Endodermal cell (in vitro differentiated cells): ENCODE results near the gene FREM3. TPM values are rescaled to one million over a fixed set of nuclear protein-coding genes. Genes with fewer than 3 reads are reported as not detected.

Experiments used
- DNase-seq: peaks from one replicate; pipeline ENCODE4 v3.0.0-alpha.2; 2017
- H3K27ac ChIP-seq: 2 replicates; pipeline ENCODE4 v1.5.1; 2013; ENCODE audit warnings: mild to moderate bottlenecking, low read depth, low read length, moderate library complexity
- H3K27me3 ChIP-seq: 2 replicates; pipeline ENCODE4 v1.6.1; 2013; ENCODE audit warnings: mild to moderate bottlenecking, low read length, moderate library complexity; ENCODE audit not compliant: insufficient read depth, control insufficient read depth, poor library complexity, severe bottlenecking
- H3K36me3 ChIP-seq: 2 replicates; pipeline ENCODE4 v1.7.0; 2013; ENCODE audit warnings: mild to moderate bottlenecking, low read length, moderate library complexity; ENCODE audit not compliant: control insufficient read depth, insufficient read depth
- H3K4me1 ChIP-seq: one replicate; pipeline ENCODE4 v1.7.0; 2013; ENCODE audit warnings: low read length; ENCODE audit not compliant: control insufficient read depth, insufficient read depth
- H3K4me3 ChIP-seq: 2 replicates; pipeline ENCODE4 v1.5.1; 2013; ENCODE audit warnings: mild to moderate bottlenecking, low read length, moderate library complexity
- H3K9ac ChIP-seq: 2 replicates; pipeline ENCODE4 v1.6.1; 2013; ENCODE audit warnings: mild to moderate bottlenecking, low read length, moderate library complexity; ENCODE audit not compliant: poor library complexity, severe bottlenecking; ENCODE audit errors: extremely low read depth
- H3K9me3 ChIP-seq: 2 replicates; pipeline ENCODE4 v1.6.1; 2013; ENCODE audit warnings: mild to moderate bottlenecking, low read length, moderate library complexity; ENCODE audit not compliant: control insufficient read depth
- H3K27ac Mint-ChIP-seq: 2 replicates; pipeline ENCODE4 v1.8.0; 2020; ENCODE audit warnings: mixed read lengths
- H3K27me3 Mint-ChIP-seq: 2 replicates; pipeline ENCODE4 v1.8.0; 2021; ENCODE audit warnings: mild to moderate bottlenecking, mixed read lengths; ENCODE audit not compliant: insufficient read depth
- H3K36me3 Mint-ChIP-seq: 2 replicates; pipeline ENCODE4 v1.8.0; 2020; ENCODE audit warnings: low read depth, mixed read lengths
- H3K4me1 Mint-ChIP-seq: 2 replicates; pipeline ENCODE4 v1.8.0; 2020; ENCODE audit warnings: mixed read lengths
- H3K4me3 Mint-ChIP-seq: 2 replicates; pipeline ENCODE4 v1.8.0; 2020; ENCODE audit warnings: mild to moderate bottlenecking, moderate library complexity, mixed read lengths
- H3K9me3 Mint-ChIP-seq: 2 replicates; pipeline ENCODE4 v1.8.0; 2020; ENCODE audit warnings: mild to moderate bottlenecking, mixed read lengths
- CTCF ChIP-seq: fragments of 200-600 bp; sonication (generic); conservative IDR thresholded peaks from 2 replicates; pipeline ENCODE4 v1.5.0; 2021; ENCODE audit warnings: antibody characterized with exemption, mild to moderate bottlenecking
- WGBS, 2 experiments: methylation state at CpG; one replicate each; pipeline versions ENCODE4 v1.1.5 to v1.1.7; 2013; ENCODE audit warnings: missing lambda C conversion rate in 2 of 2, mixed read lengths in 1 of 2; ENCODE audit not compliant: insufficient coverage in 1 of 2, insufficient read length in 1 of 2; 5-methylcytosine and 5-hydroxymethylcytosine counted together
- total RNA-seq, 2 donors: library from RNA; stranded (reverse); fragmentation: NEBNext Ultra II Directional in 1 of 2; extraction: Animal tissue kit (Norgen Biotek cat#: 25700) in 1 of 2; gene quantifications; 2 replicates in 1 of 2; 3 replicates in 1 of 2; pipeline ENCODE4 v1.2.1, GENCODE V29; 2021

FREM3 gene
- total RNA-seq, 2 donors from 2014 or later: 0.13 to 0.20 TPM

DNA sequence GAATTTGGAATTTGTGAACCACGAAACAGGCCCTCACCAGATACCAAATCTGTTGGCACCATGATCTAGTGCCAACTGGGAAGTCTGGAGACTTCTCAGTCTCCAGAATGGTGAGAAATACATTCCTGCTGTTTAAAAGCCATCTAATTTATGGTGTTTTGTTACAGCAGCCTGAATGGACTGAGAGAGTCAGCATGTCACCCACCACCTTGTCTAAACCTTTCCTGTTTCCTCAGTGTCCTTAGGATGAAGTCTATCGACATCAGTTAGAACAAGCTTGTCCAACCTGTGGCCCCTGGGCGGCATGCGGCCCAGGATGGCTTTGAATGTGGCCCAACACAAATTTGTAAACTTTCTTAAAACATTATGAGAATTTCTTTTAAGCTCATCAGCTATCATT lies 42.1 kb downstream of the FREM3 start:
- Histone ChIP-seq H3K36me3 (no peaks in the 10 kb centered on the region), H3K27me3 (no peaks in the 10 kb centered on the region), H3K9me3 (no peaks in the 10 kb centered on the region), H3K9ac (no peak overlapping the region), H3K4me3 (no peak overlapping the region), H3K4me1 (no peaks in the 10 kb centered on the region), H3K27ac (no peak overlapping the region)
- Mint-ChIP-seq H3K4me1 (no peaks in the 10 kb centered on the region), H3K9me3 (peaks cover 11% of the 10 kb centered on the region), H3K27ac (no peak overlapping the region), H3K27me3 (no peaks in the 10 kb centered on the region), H3K4me3 (no peak overlapping the region), H3K36me3 (no peaks in the 10 kb centered on the region)
- 87% methylated on average over 4 of the region's 4 CpGs; no CpG with 5 or more reads in 1 of the 2 experiments for WGBS, 2 experiments
- no peak for DNase-seq
- no peak for TF ChIP-seq CTCF

DNA sequence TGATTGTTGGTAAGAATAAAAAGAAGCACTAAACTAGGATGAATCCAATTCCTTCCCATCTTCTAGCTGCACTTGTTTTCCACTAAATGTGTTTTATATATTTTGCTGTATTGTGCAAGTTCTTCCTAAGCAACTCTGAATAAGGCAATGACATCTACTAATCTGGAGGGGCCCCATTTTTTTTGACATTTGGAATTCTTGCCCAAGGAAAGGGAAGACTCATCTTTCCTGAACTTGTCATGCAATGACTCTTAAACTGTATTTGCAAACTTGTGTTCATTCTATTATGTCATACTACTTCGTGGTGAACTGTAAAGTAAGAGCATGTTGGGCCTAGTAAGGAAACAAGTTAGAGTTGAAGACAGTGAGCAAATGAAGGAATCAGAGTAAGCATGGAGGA lies 45.9 kb downstream of the FREM3 start:
- Histone ChIP-seq H3K9me3 (no peaks in the 10 kb centered on the region), H3K27me3 (no peaks in the 10 kb centered on the region), H3K36me3 (no peaks in the 10 kb centered on the region), H3K27ac (no peak overlapping the region), H3K4me3 (no peak overlapping the region), H3K4me1 (no peaks in the 10 kb centered on the region), H3K9ac (no peak overlapping the region)
- Mint-ChIP-seq H3K4me1 (no peaks in the 10 kb centered on the region), H3K27ac (no peak overlapping the region), H3K9me3 (no peaks in the 10 kb centered on the region), H3K4me3 (no peak overlapping the region), H3K27me3 (no peaks in the 10 kb centered on the region), H3K36me3 (no peaks in the 10 kb centered on the region)
- TF ChIP-seq CTCF: no peak
- DNase-seq: no peak
- WGBS, 2 experiments: 71 to 97% methylated on average over 1 of the region's 1 CpG

- peaks cover 8% of the 10 kb centered on the region for H3K9me3 Mint-ChIP-seq
- Histone ChIP-seq H3K4me1 (no peaks in the 10 kb centered on the region), H3K27me3 (no peaks in the 10 kb centered on the region), H3K36me3 (no peaks in the 10 kb centered on the region), H3K9me3 (no peaks in the 10 kb centered on the region), H3K4me3 (no peak overlapping the region), H3K9ac (no peak overlapping the region), H3K27ac (no peak overlapping the region)
- no peaks in the 10 kb centered on the region for H3K36me3 Mint-ChIP-seq
- no peaks in the 10 kb centered on the region for H3K4me1 Mint-ChIP-seq
- no peak overlapping the region for H3K27ac Mint-ChIP-seq
- H3K4me3 Mint-ChIP-seq: no peak overlapping the region
- TF ChIP-seq CTCF: no peak
- no peak for DNase-seq
- whole genome bisulfite sequencing, 2 experiments: 93% methylated on average over 3 of the region's 3 CpGs; no CpG with 5 or more reads in 1 of the 2 experiments
- H3K27me3 Mint-ChIP-seq: no peaks in the 10 kb centered on the region
Observed at GRCh38 chr4:143653031-143653430, 47.4 kb downstream of the FREM3 start.
